ENCODE data around the gene ZNF223. TPM values are rescaled to one million over a fixed set of nuclear protein-coding genes. Genes with fewer than 3 reads are reported as not detected.
A peak's percentile ranks its signal among the peaks of the same experiment; 100 is the strongest.

Gene ZNF223
- polyA plus RNA-seq, 1 donor from 2014 or later, result 1.5 TPM

- no peak overlapping the region for H3K27ac Mint-ChIP-seq
- H3K4me1 Mint-ChIP-seq, result peaks cover 11 to 15% (median 12%) of the 10 kb centered on the region in 3 donors
- H3K4me3 Mint-ChIP-seq, result peak overlapping the region in 1 of 4 donors; percentile 98
- H3K27me3 Mint-ChIP-seq, result no peaks in the 10 kb centered on the region
- peaks cover 22% of the 10 kb centered on the region for H3K36me3 Mint-ChIP-seq
- H3K9me3 Mint-ChIP-seq, result peaks cover 10 to 47% (median 26%) of the 10 kb centered on the region in 3 donors
Observed at GRCh38 chr19:44109458-44109857, 57.6 kb downstream of the ZNF223 start.

GRCh38 chr19:44111910-44112463 lies 60.2 kb downstream of the ZNF223 start:
- Mint-ChIP-seq H3K27me3 (no peaks in the 10 kb centered on the region), H3K4me1 (peaks cover 14 to 17% (median 15%) of the 10 kb centered on the region in 3 donors), H3K27ac (peak overlapping the region in 1 of 3 donors; percentile 75), H3K9me3 (peaks cover under 1 to 33% (median 20%) of the 10 kb centered on the region in 3 donors), H3K4me3 (peak overlapping the region; percentile 60 to 99 (median 80)), H3K36me3 (peaks cover 17% of the 10 kb centered on the region)

- Mint-ChIP-seq H3K4me1 (peaks cover 14 to 17% (median 15%) of the 10 kb centered on the region in 3 donors), H3K36me3 (peaks cover 14% of the 10 kb centered on the region), H3K27me3 (no peaks in the 10 kb centered on the region), H3K9me3 (peaks cover 0 to 26% (median 14%) of the 10 kb centered on the region in 3 donors), H3K4me3 (peak overlapping the region; percentile 97 to 99 (median 98)), H3K27ac (peak overlapping the region in 2 of 3 donors; percentile 8)
Observed at GRCh38 chr19:44112802-44113137, 60.9 kb downstream of the ZNF223 start.

- Mint-ChIP-seq H3K27me3 (no peaks in the 10 kb centered on the region), H3K4me1 (peaks cover 14 to 17% (median 15%) of the 10 kb centered on the region in 3 donors), H3K36me3 (peaks cover 17% of the 10 kb centered on the region), H3K27ac (peak within 1 kb of the TSS; percentile 8 to 91 (median 8)), H3K9me3 (peaks cover 0 to 21% (median 10%) of the 10 kb centered on the region in 3 donors), H3K4me3 (peak within 1 kb of the TSS; percentile 97 to 99 (median 98))
Observed at GRCh38 chr19:44113138-44113783, 61.4 kb downstream of the ZNF223 start, which contains the start of gene ZNF225. TSS of gene ZNF225 (plus strand) at chr19:44113399. CDS start at chr19:44115828, 2,429 bp downstream.

GRCh38 chr19:44113784-44114390 lies 62.1 kb downstream of the ZNF223 start:
- peak overlapping the region; percentile 8 to 91 (median 8) for H3K27ac Mint-ChIP-seq
- peaks cover 14 to 17% (median 15%) of the 10 kb centered on the region in 3 donors for H3K4me1 Mint-ChIP-seq
- peaks cover 21% of the 10 kb centered on the region for H3K36me3 Mint-ChIP-seq
- no peaks in the 10 kb centered on the region for H3K27me3 Mint-ChIP-seq
- peaks cover 0 to 17% (median 9%) of the 10 kb centered on the region in 3 donors for H3K9me3 Mint-ChIP-seq
- peak overlapping the region; percentile 97 to 99 (median 98) for H3K4me3 Mint-ChIP-seq

Other genes starting within 250 kb of the ZNF223 start
- gene LYPD5, start 249.6 kb upstream of the ZNF223 start, polyA plus RNA-seq, result not detected
- gene ZNF283, start 224.7 kb upstream of the ZNF223 start, polyA plus RNA-seq, result 2.6 TPM
- gene ZNF404, start 168.1 kb upstream of the ZNF223 start, polyA plus RNA-seq, result 3.1 TPM
- gene ZNF45, start 116.8 kb upstream of the ZNF223 start, polyA plus RNA-seq, result 10.7 TPM
- 0.98 TPM for gene ZNF221, start 100.8 kb upstream of the ZNF223 start, polyA plus RNA-seq
- gene ZNF155, start 67.8 kb upstream of the ZNF223 start, polyA plus RNA-seq, result 2.3 TPM
- gene ZNF230, start 49.1 kb upstream of the ZNF223 start, polyA plus RNA-seq, result 4.7 TPM
- gene ZNF222, start 26.7 kb upstream of the ZNF223 start, polyA plus RNA-seq, result 6.2 TPM
- 0.69 TPM for gene ZNF284, start 20.1 kb downstream of the ZNF223 start, polyA plus RNA-seq
- 12.4 TPM for gene ZNF224, start 42.3 kb downstream of the ZNF223 start, polyA plus RNA-seq
- 1.9 TPM for gene ZNF225, start 61.4 kb downstream of the ZNF223 start, polyA plus RNA-seq
- 8.6 TPM for gene ZNF234, start 89.5 kb downstream of the ZNF223 start, polyA plus RNA-seq
- gene ZNF226, start 113.1 kb downstream of the ZNF223 start, polyA plus RNA-seq, result 24.2 TPM
- 16.4 TPM for gene ZNF227, start 160.5 kb downstream of the ZNF223 start, polyA plus RNA-seq
- 1.2 TPM for gene ZNF233, start 207.8 kb downstream of the ZNF223 start, polyA plus RNA-seq

Measured in IgD-negative memory B cell (primary cell).